Panc1 (cell line): ENCODE measurements around the gene TRAM2. TPM values are rescaled to one million over a fixed set of nuclear protein-coding genes. Genes with fewer than 3 reads are reported as not detected.

Source experiments
- ATAC-seq: fragments of 200-7000 bp; cut with Tn5 transposase; 2 replicates; pipeline ENCODE4 v1.9.1; 2020; ENCODE audit warnings: mild to moderate bottlenecking, moderate library complexity
- BruUV-seq: library from RNA; stranded (reverse); fragments of 400-500 nt; replicated peaks from 2 replicates; lab custom pipeline; 2021; lab: Mats Ljungman, UMichigan
- CTCF ChIA-PET: fragments of 300-600 bp; sonication (Branson Sonifier 250); formaldehyde crosslinking; loops from one replicate; lab custom pipeline; 2022; ENCODE audit warnings: antibody characterized with exemption; lab: Charles Lee
- POLR2A ChIA-PET: fragments of 300-600 bp; sonication (Branson Sonifier 250); formaldehyde crosslinking; loops from one replicate; lab custom pipeline; 2022; ENCODE audit warnings: antibody characterized with exemption; lab: Charles Lee
- DNase-seq: peaks from one replicate; pipeline ENCODE4 v3.0.0-alpha.2; 2010; ENCODE audit warnings: low read depth, low spot score
- H3K27ac ChIP-seq: 2 replicates; pipeline ENCODE4 v1.5.1; 2011; ENCODE audit warnings: mild to moderate bottlenecking, low read length, inconsistent platforms
- H3K27me3 ChIP-seq: fragments of 200-500 bp; sonication (Bioruptor generic); 2 replicates; pipeline ENCODE4 v1.6.0; 2014; ENCODE audit warnings: low read length, inconsistent platforms; ENCODE audit not compliant: control insufficient read depth, insufficient read depth
- H3K36me3 ChIP-seq: fragments of 200-500 bp; sonication (Bioruptor generic); 2 replicates; pipeline ENCODE4 v1.5.1; 2014; ENCODE audit warnings: inconsistent platforms, mild to moderate bottlenecking, low read length, moderate library complexity; ENCODE audit not compliant: control insufficient read depth, insufficient read depth
- H3K4me1 ChIP-seq: 2 replicates; pipeline ENCODE4 v1.5.1; 2011; ENCODE audit warnings: inconsistent platforms, mild to moderate bottlenecking, low read length, moderate library complexity; ENCODE audit not compliant: control insufficient read depth, insufficient read depth
- H3K4me3 ChIP-seq, 2 experiments: 2 replicates each; pipeline ENCODE4 v1.5.1; 2011 to 2012; ENCODE audit warnings: low read depth in 2 of 2, low read length in 2 of 2, mild to moderate bottlenecking in 2 of 2, inconsistent platforms in 1 of 2, moderate library complexity in 1 of 2
- H3K9me3 ChIP-seq: fragments of 200-500 bp; sonication (Bioruptor generic); 2 replicates; pipeline ENCODE4 v1.5.1; 2014; ENCODE audit warnings: low read depth, mild to moderate bottlenecking, inconsistent platforms, low read length, moderate library complexity; ENCODE audit not compliant: control insufficient read depth, insufficient read depth
- POLR2AphosphoS5 ChIP-seq: IDR thresholded peaks from 2 replicates; pipeline ENCODE4 v1.6.1; 2012; ENCODE audit warnings: mild to moderate bottlenecking, low read depth, low read length, moderate library complexity
- REST ChIP-seq, 2 experiments: IDR thresholded peaks; 2 replicates each; pipeline ENCODE4 v1.6.1; 2011 to 2012; ENCODE audit warnings: low read depth in 2 of 2, control low read depth in 1 of 2, low read length in 1 of 2, mild to moderate bottlenecking in 1 of 2, moderate library complexity in 1 of 2; ENCODE audit not compliant: insufficient read depth in 1 of 2
- SIN3A ChIP-seq: IDR thresholded peaks from 2 replicates; pipeline ENCODE4 v1.6.1; 2012; ENCODE audit warnings: low read depth, mild to moderate bottlenecking, low read length, moderate library complexity, borderline replicate concordance; ENCODE audit not compliant: insufficient read depth
- TCF7L2 ChIP-seq: IDR thresholded peaks from 2 replicates; pipeline ENCODE4 v1.6.1; 2011; ENCODE audit warnings: mild to moderate bottlenecking, low read depth, low read length, inconsistent platforms
- in situ Hi-C: cut with HindIII; loops from 2 replicates; pipeline ENCODE4 v1.10.0; 2016; ENCODE audit warnings: low sequenced_read_pairs, low pct_unique_long_range_greater_than_20kb
- intact Hi-C: fragments of 100-400 bp; cut with micrococcal nuclease; formaldehyde crosslinking; loops from one replicate; pipeline ENCODE4 v1.10.0; 2022; ENCODE audit not compliant: unreplicated experiment
- total RNA-seq: library from RNA; stranded (reverse); gene quantifications from one replicate; pipeline ENCODE4 v1.2.1, GENCODE V29; 2021; ENCODE audit not compliant: unreplicated experiment
- TF ChIP-seq, protein P1 (sequence below): fragments of 450-650 bp; IDR thresholded peaks from 2 replicates; pipeline ENCODE4 v1.5.1; 2017; ENCODE audit warnings: mild to moderate bottlenecking

TRAM2 gene
- total RNA-seq, 1 experiment from 2014 or later: 56.7 TPM

- in situ Hi-C loops (no loop called here), intact Hi-C loops (no loop called here)
- DNase-seq: no peak
- H3K9me3 ChIP-seq: no peaks in the 10 kb centered on the region
- ChIA-PET POLR2A (interaction anchor here (0.6 kb wide), 2 partner anchors 18 to 1287 kb away, joined by 3 to 5 read pairs; no protein-coding TSS in a partner anchor), CTCF (no interaction called here)
- H3K27me3 ChIP-seq: no peaks in the 10 kb centered on the region
- no peak for ATAC-seq
- TF ChIP-seq, protein P1, sequence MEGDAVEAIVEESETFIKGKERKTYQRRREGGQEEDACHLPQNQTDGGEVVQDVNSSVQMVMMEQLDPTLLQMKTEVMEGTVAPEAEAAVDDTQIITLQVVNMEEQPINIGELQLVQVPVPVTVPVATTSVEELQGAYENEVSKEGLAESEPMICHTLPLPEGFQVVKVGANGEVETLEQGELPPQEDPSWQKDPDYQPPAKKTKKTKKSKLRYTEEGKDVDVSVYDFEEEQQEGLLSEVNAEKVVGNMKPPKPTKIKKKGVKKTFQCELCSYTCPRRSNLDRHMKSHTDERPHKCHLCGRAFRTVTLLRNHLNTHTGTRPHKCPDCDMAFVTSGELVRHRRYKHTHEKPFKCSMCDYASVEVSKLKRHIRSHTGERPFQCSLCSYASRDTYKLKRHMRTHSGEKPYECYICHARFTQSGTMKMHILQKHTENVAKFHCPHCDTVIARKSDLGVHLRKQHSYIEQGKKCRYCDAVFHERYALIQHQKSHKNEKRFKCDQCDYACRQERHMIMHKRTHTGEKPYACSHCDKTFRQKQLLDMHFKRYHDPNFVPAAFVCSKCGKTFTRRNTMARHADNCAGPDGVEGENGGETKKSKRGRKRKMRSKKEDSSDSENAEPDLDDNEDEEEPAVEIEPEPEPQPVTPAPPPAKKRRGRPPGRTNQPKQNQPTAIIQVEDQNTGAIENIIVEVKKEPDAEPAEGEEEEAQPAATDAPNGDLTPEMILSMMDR: no peak
- TF ChIP-seq TCF7L2: no peak
- TF ChIP-seq POLR2AphosphoS5: no peak
- no peak for TF ChIP-seq SIN3A
- TF ChIP-seq REST (IDR thresholded peaks at IDR 0.05; ENCODE audit: insufficient read depth in 1 of 2, low read depth in 2 of 2, low read length in 1 of 2): no peak
- H3K27ac ChIP-seq: peak overlapping the region; percentile 91
- peaks cover 74% of the 10 kb centered on the region for H3K4me1 ChIP-seq
- no peaks in the 10 kb centered on the region; the same call in 1 of the 2 replicates for H3K36me3 ChIP-seq
- no TSS peak for BruUV-seq
- no peak overlapping the region for H3K4me3 ChIP-seq
Observed at GRCh38 chr6:52553158-52553557, 23.7 kb downstream of the TRAM2 start.

- in situ Hi-C loops (no loop called here), intact Hi-C loops (no loop called here)
- CTCF ChIA-PET: interaction anchor here (0.5 kb wide), 1 partner anchor 99 kb away, joined by 11 read pairs; no protein-coding TSS in a partner anchor
- no peak for DNase-seq
- ATAC-seq: peak; percentile 41
- Histone ChIP-seq H3K9me3 (no peaks in the 10 kb centered on the region), H3K4me3 (peak overlapping the region; percentile 12 to 43; a peak in 3 of 4 replicates), H3K36me3 (no peaks in the 10 kb centered on the region; the same call in 1 of the 2 replicates), H3K27me3 (no peaks in the 10 kb centered on the region), H3K4me1 (peaks cover 75% of the 10 kb centered on the region), H3K27ac (peak overlapping the region; percentile 91)
- no peak for TF ChIP-seq POLR2AphosphoS5
- TF ChIP-seq REST (IDR thresholded peaks at IDR 0.05; ENCODE audit: insufficient read depth in 1 of 2, low read depth in 2 of 2, low read length in 1 of 2): no peak
- no peak for TF ChIP-seq SIN3A
- TF ChIP-seq, protein P1: no peak
- no peak for TF ChIP-seq TCF7L2
- no TSS peak for BruUV-seq
- POLR2A ChIA-PET: no interaction called here
Observed at GRCh38 chr6:52552278-52552643, 24.6 kb downstream of the TRAM2 start.
